Uterus (tissue), 4 donors: Measurements from ENCODE around the gene C1R. TPM values are rescaled to one million over a fixed set of nuclear protein-coding genes. Genes with fewer than 3 reads are reported as not detected.

Source experiments
- DNase-seq, 2 donors: peaks; one replicate each; pipeline ENCODE4 v3.0.0-alpha.2; 2019 to 2020
- H3K27ac ChIP-seq, 2 donors: fragments of 200-600 bp; sonication (generic); 1 replicate in 1 of 2; 2 replicates in 1 of 2; pipeline ENCODE4 v1.5.1; 2016 to 2018
- H3K27me3 ChIP-seq, 2 donors: fragments of 200-600 bp; sonication (generic); one replicate each; pipeline ENCODE4 v1.5.1; 2018 to 2019; ENCODE audit warnings: control low read depth in 1 of 2
- H3K36me3 ChIP-seq, 2 donors: fragments of 200-600 bp; sonication (generic); one replicate each; pipeline ENCODE4 v1.5.1; 2019; ENCODE audit warnings: control low read depth in 1 of 2
- H3K4me1 ChIP-seq, 2 donors: fragments of 200-600 bp; sonication (generic); one replicate each; pipeline ENCODE4 v1.5.1; 2018 to 2019; ENCODE audit warnings: control low read depth in 1 of 2
- H3K4me3 ChIP-seq, 2 donors: fragments of 200-600 bp; sonication (generic); 1 replicate in 1 of 2; 2 replicates in 1 of 2; pipeline ENCODE4 v1.5.1; 2018 to 2019; ENCODE audit warnings: mild to moderate bottlenecking in 1 of 2
- H3K9me3 ChIP-seq, 2 donors: fragments of 200-600 bp; sonication (generic); one replicate each; pipeline ENCODE4 v1.5.1; 2019; ENCODE audit warnings: control low read depth in 1 of 2
- CTCF ChIP-seq, 4 experiments: fragments of 200-600 bp in 2 of 4; fragments of 450-650 bp in 2 of 4; sonication (generic) in 2 of 4; IDR thresholded peaks; one replicate each; pipeline ENCODE4 v1.5.1; 2016 to 2019; ENCODE audit warnings: antibody characterized with exemption in 4 of 4, mild to moderate bottlenecking in 2 of 4, moderate library complexity in 1 of 4
- POLR2A ChIP-seq, 2 donors: fragments of 450-650 bp; IDR thresholded peaks; one replicate each; pipeline ENCODE4 v1.6.1; 2016; ENCODE audit warnings: antibody characterized with exemption in 2 of 2, mild to moderate bottlenecking in 1 of 2, moderate library complexity in 1 of 2
- intact Hi-C: fragments of 100-400 bp; cut with DNase I; formaldehyde crosslinking; loops from one replicate; pipeline ENCODE4 v1.15.1; 2023; ENCODE audit warnings: low total_unique reads
- total RNA-seq, 4 donors: library from RNA; depleted of rRNA in 3 of 4; stranded (reverse); fragments of >200 nt in 3 of 4; gene quantifications; one replicate each; pipeline versions ENCODE4 v1.1.0 to v1.2.4, GENCODE V29; 2014 to 2023
- donor health status: DM: yes; HTN: yes; CAD: no.

C1R gene
- 100 to 1,000 TPM; 128 to 571 (median 411) TPM for total RNA-seq

- H3K27ac ChIP-seq = peak within 1 kb of the TSS; percentile 75 to 87
- peak; percentile 50 to 60 for TF ChIP-seq POLR2A (IDR thresholded peaks at IDR 0.05)
- peak; percentile 81 to 89 (median 87) for TF ChIP-seq CTCF (IDR thresholded peaks at IDR 0.05)
- intact Hi-C loops = no loop called here
- no peaks in the 10 kb centered on the region for H3K36me3 ChIP-seq
- H3K4me3 ChIP-seq = peak within 1 kb of the TSS; percentile 48 to 50
- H3K4me1 ChIP-seq = no peaks in the 10 kb centered on the region
- H3K27me3 ChIP-seq = no peaks in the 10 kb centered on the region
- no peaks in the 10 kb centered on the region for H3K9me3 ChIP-seq
- DNase-seq = peak; percentile 88 to 91
Observed at GRCh38 chr12:7092229-7092985, at the start of gene C1R. Gene C1R (minus strand): TSS chr12:7092445. CDS start chr12:7092388, 57 bp downstream.

GRCh38 chr12:7141351-7142005, 49.2 kb upstream of the C1R start:
- Histone ChIP-seq H3K9me3 (no peaks in the 10 kb centered on the region), H3K4me3 (no peak overlapping the region), H3K36me3 (no peaks in the 10 kb centered on the region), H3K4me1 (no peaks in the 10 kb centered on the region), H3K27me3 (no peaks in the 10 kb centered on the region), H3K27ac (no peak overlapping the region)
- no peak for DNase-seq
- TF ChIP-seq CTCF (IDR thresholded peaks at IDR 0.05) = no peak
- no peak for TF ChIP-seq POLR2A (IDR thresholded peaks at IDR 0.05)
- intact Hi-C loops = no loop called here

GRCh38 chr12:7139200-7139599, 47.0 kb upstream of the C1R start:
- no peak for DNase-seq
- no peaks in the 10 kb centered on the region for H3K27me3 ChIP-seq
- no peak overlapping the region for H3K27ac ChIP-seq
- no peak for TF ChIP-seq POLR2A (IDR thresholded peaks at IDR 0.05)
- TF ChIP-seq CTCF (IDR thresholded peaks at IDR 0.05) = no peak
- intact Hi-C loops = no loop called here
- no peaks in the 10 kb centered on the region for H3K36me3 ChIP-seq
- H3K4me1 ChIP-seq = no peaks in the 10 kb centered on the region
- no peaks in the 10 kb centered on the region for H3K9me3 ChIP-seq
- no peak overlapping the region for H3K4me3 ChIP-seq

GRCh38 chr12:7137908-7138307, 45.7 kb upstream of the C1R start:
- no peak for DNase-seq
- Histone ChIP-seq H3K4me3 (no peak overlapping the region), H3K9me3 (no peaks in the 10 kb centered on the region), H3K36me3 (no peaks in the 10 kb centered on the region), H3K27ac (no peak overlapping the region), H3K27me3 (no peaks in the 10 kb centered on the region), H3K4me1 (no peaks in the 10 kb centered on the region)
- intact Hi-C loops = no loop called here
- TF ChIP-seq POLR2A (IDR thresholded peaks at IDR 0.05) = no peak
- TF ChIP-seq CTCF (IDR thresholded peaks at IDR 0.05) = no peak

- Histone ChIP-seq H3K27ac (no peak overlapping the region), H3K27me3 (no peaks in the 10 kb centered on the region), H3K9me3 (no peaks in the 10 kb centered on the region), H3K4me1 (no peaks in the 10 kb centered on the region), H3K36me3 (no peaks in the 10 kb centered on the region), H3K4me3 (no peak overlapping the region)
- intact Hi-C loops = no loop called here
- TF ChIP-seq POLR2A (IDR thresholded peaks at IDR 0.05) (no peak), CTCF (IDR thresholded peaks at IDR 0.05) (no peak)
- DNase-seq = no peak
Observed at GRCh38 chr12:7136676-7137075, 44.4 kb upstream of the C1R start.
